ENCODE data around the gene FGB.

- TF ChIP-seq CTCF (IDR thresholded peaks at IDR 0.05), result no peak
- TF ChIP-seq POLR2A (IDR thresholded peaks at IDR 0.05), result no peak
These were observed at the start of gene FGB for GRCh38 chr4:154562697-154563254.

All from Peyer's patch (tissue), 4 donors.